GM19467 (cell line): Measurements from ENCODE around the gene SEC31B.

Experiments used
- ATAC-seq: cut with Tn5 transposase; IDR thresholded peaks from one replicate; pipeline ENCODE4 v1.9.1; 2021; ENCODE audit warnings: mild to moderate bottlenecking, moderate library complexity; ENCODE audit not compliant: unreplicated experiment

SEC31B gene

DNA sequence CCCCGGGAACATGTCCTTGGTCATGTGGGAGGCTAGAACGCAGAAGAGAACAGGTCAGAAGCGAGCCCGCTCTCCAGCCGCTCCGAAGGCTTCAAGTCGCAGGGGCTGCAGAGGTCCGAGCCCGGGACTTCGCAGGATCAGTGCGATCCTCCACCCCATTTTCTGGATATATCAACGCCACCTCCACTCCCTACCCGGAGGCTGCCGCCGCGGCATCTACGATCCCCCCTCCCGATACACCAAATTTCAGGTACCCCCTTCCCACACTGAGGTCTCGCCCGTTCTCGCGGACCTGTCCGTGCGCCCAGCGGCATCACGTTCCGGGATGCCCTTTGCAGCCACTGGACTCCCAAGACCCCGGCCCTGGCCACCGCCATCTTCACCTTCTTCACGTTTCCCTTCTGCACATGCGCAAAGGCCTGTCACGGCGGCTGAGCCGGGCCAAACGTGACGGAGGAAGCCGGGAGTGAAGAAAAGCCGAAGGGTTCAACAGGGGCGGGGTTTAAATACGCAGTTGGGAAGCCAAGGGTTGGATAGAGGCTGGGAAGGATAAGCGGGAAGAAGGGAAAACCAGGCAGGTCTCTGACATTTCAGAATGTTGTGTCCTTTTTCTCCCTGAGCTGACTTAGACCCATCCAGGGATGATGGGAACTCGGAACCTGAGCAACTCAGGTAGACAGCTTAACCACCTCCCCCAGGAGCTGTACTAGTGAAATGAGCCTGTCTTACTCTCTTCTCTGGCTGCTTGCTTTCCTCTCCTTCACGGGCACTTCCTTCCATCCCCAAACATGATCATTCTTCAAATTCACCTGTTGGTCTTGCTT, 10.0 kb upstream of the SEC31B start, which contains the start of gene NDUFB8:
Gene NDUFB8 (minus strand): TSS at position 397 of the 824 bp plus-strand sequence. CDS start 20 bp downstream, at position 377.
- peak; percentile 68 for ATAC-seq

GRCh38 chr10:100528921-100529474, 9.3 kb upstream of the SEC31B start:
- ATAC-seq, result no peak

- no peak for ATAC-seq
Measured at GRCh38 chr10:100528123-100528886, 8.6 kb upstream of the SEC31B start.

DNA sequence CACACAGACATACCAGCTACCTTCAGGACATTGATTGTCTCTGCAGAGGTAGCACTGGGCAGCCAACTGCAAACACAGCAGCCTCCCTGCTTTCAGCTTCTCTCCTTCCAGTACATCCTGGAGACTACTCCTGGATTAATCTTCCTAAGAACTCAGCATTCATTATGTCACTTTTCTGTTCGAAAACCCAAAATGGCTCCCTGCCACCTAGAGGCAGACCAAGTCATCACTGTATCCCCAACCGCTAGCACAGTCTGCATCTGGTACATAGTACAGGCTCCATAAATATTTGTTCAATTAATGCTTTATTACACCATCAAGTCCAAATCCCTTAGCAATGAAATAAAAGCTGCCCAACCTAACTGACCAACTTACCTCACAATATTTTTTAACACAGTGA, 5.0 kb upstream of the SEC31B start:
- no peak for ATAC-seq

DNA sequence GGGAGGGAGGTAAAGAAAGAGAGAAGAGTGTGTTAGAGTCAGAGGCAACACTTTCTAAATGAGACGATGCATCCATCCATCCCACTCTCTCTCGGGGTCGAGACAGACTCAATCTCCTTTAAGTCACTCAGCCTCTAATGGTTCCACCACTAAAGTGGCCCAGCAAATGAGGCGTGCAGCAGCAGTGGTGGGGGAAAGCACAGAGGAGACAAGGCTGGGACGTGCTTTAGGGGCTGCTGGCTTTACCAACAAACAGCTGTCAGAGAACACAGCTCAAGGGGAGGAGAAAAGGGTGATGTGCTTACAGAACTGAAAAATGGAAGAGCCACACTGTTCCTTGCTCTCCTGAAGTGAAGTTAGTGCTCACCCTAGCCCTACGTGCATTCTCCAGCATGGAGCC, 4.5 kb upstream of the SEC31B start:
- no peak for ATAC-seq

GRCh38 chr10:100522945-100523344, 3.3 kb upstream of the SEC31B start:
- no peak for ATAC-seq

DNA sequence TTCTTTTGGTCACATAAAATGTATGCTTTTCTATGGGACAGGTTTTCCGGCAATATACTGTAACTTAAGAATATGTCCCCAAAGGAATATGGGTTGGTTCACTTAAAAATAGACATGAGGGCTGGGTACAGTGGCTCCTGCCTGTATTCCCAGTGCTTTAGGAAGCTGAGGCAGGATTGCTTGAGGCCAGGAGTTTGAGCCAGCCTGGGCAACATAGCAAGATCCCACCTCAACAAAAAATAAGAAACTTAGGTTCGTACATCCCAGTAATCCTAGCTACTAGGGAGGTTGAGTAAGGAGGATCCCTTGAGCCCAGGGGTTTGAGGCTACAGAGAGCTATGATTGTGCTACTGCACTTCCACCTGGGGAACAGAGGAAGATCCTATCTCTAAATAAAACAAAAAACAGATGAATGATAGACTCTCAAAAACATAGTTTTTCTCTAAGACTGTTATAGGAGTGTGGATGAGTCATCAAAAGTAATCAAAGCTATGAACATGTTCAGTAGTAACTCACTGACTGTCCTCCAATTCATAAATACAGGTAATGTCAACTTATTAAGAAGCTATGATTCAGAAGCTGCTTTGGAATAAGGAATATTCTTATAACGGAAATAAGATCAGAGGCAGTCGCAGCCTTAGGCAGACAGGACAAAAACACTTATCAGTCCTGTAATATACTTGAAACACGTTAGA, 2.6 kb upstream of the SEC31B start:
- no peak for ATAC-seq

DNA sequence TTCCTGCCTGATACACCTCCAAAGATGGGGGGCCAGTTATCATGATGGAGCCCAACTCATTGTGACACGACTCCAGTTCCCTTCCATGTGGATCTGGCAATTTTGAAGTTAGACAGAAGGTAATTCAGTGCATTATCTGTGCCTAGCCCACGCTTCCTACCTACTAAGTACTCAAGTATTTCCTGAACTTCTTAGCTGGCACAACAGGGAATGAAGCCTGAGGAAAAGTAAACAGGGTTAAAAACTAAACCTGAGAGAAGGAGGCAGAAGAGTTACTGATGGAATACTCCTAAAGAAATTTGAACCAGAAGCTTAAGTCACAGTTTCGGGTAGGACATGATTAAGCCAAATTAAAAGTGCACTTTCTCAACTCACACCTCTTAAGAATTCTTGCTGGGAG, 1.1 kb upstream of the SEC31B start:
- no peak for ATAC-seq

- ATAC-seq, result no peak
Measured at GRCh38 chr10:100518761-100519241, 860 bp downstream of the SEC31B start.

GRCh38 chr10:100516847-100517246, 2.8 kb downstream of the SEC31B start:
- no peak for ATAC-seq

GRCh38 chr10:100515612-100516011, 4.0 kb downstream of the SEC31B start:
- ATAC-seq, result no peak

DNA sequence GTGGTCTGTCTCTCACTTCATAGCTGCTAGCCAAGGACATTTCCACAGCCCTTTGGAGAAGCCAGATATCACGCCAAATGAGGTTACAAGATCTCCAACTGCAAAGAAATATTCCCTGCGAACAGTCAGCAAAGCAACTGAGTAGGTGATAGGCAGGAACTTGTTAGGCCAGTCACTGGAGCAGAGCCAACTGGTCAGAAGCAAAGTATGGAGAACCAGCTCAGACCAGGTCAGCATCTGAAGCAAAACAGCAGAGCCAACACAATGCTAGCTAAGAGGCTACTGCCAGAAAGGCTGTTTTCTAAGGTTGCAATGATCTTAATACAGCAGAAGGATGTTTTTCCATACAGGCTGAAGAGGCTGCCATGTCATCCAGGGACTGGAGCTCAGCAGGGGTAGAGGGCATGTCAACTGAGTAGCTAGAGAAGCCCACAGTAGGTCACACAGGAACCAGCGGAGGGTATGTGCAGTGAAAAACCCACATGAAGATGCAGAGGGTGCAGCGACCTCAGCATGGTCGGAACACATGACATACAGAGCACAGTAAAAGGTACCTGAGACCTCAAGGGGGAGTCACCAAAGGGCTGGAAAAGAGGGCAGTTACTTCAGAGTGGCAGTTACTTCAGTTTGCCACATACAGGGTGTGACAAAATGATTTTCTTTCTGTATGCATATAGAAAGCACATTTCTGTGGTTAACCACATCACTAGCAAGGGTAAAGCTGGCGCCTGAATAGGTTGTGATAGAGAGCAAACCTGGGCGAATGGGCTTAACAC, 8.9 kb downstream of the SEC31B start:
- ATAC-seq, result no peak

DNA sequence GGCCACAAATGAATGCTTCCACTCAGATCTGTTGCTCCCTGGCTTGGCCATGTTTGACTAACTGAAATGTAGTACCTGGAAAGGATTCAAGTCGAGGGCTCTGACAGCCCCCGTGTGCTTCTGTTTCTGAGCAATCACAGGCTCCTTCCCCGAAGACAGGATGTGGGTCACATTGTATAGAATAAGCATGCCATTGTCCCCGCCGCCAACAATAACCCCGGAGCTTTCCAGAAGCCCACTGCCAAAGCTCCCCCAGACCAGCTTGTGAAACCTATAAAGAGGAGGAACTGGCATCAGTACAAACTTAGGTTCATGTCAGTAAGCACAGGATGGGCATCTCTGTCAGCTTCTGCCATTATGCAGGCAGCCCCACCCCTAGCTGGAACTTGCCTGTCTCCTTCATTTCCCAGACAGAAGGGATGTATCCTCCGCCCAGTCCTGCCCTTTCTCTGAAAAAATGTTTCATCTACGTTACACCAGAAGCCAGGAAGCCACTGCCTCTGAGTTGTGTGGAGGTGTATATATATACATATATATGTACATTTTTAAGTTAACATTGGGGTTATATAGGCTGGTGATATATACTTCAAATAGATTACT, 10.3 kb downstream of the SEC31B start:
- no peak for ATAC-seq

- peak; percentile 65 for ATAC-seq
Measured at GRCh38 chr10:100508691-100509150, 10.9 kb downstream of the SEC31B start.

DNA sequence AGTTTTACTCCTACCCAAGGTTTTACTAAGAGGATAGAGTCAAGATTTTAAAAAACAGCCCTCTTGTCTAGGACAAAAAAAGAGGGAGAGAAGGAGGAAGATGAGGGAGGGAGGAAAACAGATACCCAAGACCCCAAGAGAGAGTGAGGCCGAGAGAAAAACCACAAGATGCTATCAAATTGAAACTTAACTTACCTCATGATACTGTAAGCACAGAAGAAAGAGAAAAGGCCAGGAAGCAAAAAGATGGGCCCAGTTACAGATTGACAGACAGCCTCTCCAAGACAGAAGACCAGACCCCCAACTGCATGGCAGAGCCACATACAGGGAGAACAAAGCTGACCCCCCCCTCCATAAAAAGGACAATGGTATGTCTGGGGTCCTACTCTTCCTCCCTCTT, 11.4 kb downstream of the SEC31B start:
- no peak for ATAC-seq

DNA sequence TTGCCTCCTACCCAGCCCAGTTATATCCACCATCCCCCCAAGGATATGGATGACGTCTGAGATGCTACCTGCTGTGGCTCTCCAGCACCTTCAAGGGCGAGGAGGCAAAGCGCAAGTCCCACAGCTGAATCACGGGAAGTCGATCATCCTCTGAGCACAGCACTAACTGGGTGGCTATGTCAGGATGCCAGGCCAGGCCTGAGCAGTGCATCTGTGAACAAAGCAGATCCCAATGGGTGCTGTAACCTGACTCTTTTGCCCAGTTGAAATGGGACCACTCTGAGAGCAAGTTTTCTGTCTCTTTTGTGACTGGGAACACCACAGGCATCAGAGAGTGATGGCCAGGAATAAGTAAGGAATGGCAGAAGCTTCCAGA, 12.3 kb downstream of the SEC31B start:
- no peak for ATAC-seq

DNA sequence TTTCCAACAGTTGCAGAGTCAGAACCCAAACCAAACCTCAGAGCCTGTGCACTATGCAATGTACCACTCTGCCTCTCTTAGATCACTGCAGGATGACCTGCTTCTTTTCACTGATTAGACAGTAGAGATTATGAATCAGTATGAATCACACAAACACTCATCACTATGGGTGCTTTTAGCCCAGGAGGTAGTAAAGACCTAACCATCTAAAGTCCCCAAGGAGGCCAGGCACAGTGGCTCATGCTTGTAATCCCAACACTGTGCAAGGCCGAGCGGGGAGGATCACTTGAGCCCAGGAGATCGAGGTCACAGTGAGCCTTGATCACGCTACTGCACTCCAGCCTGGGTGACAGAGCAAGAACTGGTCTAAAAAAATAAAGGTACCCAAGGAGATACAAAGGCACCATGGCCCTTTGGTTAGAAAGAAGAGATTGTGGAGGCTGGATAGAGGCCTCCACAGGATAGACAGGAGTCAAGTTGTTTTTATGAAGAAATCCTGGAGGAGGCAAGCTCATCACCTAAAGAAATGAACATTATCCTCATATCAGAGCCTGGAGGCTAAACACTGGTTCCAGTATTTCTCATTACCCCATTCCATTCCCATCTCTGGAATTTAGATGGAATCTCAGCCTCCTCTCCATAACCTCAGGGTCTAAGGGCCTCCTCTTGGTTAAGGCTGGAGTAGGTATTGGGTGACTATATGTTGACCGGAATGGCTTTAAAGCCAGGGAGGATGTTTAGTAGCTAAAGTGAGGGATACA, 12.9 kb downstream of the SEC31B start:
- ATAC-seq, result no peak

DNA sequence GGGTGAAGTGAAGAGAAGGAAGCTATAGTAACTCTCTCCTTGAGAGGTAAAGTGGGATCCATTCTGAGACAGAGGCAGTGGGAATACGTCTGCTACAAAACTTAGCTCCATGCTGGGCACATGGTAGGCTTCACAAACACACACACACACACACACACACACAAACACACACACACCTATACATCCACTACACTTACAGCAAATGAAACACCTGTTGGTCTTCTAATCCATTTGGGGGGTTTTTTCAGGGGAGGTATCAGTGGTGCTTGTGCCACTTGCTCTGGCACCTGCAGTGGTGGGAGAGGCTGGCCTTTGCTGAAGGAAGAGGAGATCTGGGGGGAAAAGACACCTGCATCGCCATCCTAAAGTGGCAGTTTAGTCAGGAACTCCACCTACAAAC, 14.5 kb downstream of the SEC31B start:
- ATAC-seq, result no peak

- ATAC-seq, result no peak
Measured at GRCh38 chr10:100504096-100504495, 15.6 kb downstream of the SEC31B start.
